CD4-positive, alpha-beta T cell treated with Interleukin-6 for 4 hours (primary cell): Measurements from ENCODE around the gene ATG9B.

Experiments used
- DNase-seq: peaks from one replicate; pipeline ENCODE4 v3.0.0-alpha.2; 2020; ENCODE audit warnings: mixed read lengths

ATG9B gene

DNA sequence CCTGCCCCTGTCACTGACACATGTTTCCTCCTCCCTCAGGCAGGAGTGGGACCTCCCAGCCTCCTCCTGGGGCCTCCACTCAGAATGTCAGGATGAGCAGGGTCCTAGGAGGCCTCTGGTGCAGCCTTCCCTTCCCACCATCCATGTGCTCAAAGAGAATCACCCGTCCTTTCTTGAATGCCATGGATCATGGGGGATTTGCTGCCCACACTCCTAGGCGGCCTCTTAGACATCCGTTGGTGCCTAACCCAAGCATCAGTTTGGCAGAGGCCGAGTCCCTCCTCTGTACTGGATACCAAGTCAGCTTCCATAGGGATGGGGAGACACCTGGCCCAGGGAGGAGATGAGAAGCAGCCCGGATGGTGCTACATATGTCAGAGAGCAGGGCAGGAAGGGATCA lies 26.5 kb downstream of the ATG9B start:
- DNase-seq = no peak

GRCh38 chr7:150997075-150997511 lies 27.2 kb downstream of the ATG9B start:
- DNase-seq = no peak

- no peak for DNase-seq
These were observed 27.8 kb downstream of the ATG9B start for GRCh38 chr7:150996376-150997074.

GRCh38 chr7:150994838-150995510 lies 29.3 kb downstream of the ATG9B start:
- no peak for DNase-seq

DNA sequence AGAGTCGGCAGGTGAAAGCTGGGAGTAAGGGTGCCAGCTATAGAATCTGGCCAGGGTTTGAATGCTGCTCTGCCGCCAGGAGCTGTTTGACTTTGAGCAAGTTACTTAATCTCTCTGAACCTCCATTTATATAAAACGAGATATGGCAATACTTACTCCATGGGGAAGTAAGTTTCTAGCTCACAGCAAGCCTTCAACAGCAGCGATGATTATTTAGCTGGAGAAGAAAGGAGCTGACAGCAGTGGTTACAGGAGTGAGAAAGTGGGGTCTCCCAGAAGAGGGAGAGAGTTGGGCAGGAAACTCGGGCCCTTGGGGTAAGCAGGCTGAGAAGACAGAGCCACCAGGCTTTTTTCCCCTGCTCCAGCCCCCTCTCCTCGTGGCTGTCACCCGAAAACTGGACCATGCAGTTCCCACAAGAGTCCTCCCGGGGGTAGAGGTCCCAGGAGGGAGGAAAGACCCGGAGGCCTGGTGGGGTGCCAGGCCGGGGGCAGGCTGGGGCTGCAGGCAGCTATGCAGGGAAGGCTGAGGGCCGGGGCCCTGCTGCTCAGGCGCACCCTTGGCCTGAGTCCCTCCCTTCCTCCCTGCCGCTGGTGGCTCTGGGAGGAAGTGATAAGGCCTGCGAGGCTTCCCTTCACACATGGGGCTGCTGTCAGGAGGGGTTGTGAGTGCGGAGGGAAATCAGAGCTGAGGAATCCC lies 30.0 kb downstream of the ATG9B start:
- peak; percentile 59 for DNase-seq

DNA sequence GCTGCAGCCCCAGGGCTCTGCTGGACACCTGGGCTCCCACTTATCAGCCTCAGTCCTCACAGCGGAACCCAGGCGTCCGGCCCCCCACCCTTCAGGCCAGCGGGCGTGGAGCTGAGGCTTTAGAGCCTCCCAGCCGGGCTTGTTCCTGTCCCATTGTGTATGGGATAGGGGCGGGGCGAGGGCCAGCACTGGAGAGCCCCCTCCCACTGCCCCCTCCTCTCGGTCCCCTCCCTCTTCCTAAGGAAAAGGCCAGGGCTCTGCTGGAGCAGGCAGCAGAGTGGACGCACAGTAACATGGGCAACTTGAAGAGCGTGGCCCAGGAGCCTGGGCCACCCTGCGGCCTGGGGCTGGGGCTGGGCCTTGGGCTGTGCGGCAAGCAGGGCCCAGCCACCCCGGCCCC lies 30.8 kb downstream of the ATG9B start:
- DNase-seq = no peak

- peak; percentile 26 for DNase-seq
These were observed 31.4 kb downstream of the ATG9B start for GRCh38 chr7:150992833-150993302.

GRCh38 chr7:150992051-150992640 lies 32.1 kb downstream of the ATG9B start:
- DNase-seq = no peak

GRCh38 chr7:150990416-150991186 lies 33.7 kb downstream of the ATG9B start, which contains the start of gene NOS3:
Gene NOS3 (plus strand): TSS chr7:150991017. CDS start chr7:150993804, 2,787 bp downstream.
- DNase-seq = no peak

DNA sequence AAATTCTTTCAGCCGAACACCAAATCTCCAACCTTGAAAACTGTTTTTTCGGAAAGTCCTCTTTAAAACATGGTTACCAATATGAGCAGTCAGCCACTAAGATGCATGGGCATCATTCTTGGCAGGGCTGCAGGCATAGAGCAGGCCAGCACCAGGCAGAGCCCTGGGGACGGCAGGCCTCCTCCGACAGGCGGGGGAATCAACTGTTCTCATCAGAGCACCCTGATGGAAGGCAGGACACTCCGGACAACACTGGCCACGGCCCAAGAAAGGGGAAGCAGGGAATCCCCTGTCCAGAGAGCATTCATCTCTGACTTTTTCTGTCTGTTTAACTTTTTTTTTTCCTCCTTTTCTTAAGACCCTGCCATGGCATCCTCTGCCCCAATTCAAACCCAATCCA lies 34.8 kb downstream of the ATG9B start:
- no peak for DNase-seq

DNA sequence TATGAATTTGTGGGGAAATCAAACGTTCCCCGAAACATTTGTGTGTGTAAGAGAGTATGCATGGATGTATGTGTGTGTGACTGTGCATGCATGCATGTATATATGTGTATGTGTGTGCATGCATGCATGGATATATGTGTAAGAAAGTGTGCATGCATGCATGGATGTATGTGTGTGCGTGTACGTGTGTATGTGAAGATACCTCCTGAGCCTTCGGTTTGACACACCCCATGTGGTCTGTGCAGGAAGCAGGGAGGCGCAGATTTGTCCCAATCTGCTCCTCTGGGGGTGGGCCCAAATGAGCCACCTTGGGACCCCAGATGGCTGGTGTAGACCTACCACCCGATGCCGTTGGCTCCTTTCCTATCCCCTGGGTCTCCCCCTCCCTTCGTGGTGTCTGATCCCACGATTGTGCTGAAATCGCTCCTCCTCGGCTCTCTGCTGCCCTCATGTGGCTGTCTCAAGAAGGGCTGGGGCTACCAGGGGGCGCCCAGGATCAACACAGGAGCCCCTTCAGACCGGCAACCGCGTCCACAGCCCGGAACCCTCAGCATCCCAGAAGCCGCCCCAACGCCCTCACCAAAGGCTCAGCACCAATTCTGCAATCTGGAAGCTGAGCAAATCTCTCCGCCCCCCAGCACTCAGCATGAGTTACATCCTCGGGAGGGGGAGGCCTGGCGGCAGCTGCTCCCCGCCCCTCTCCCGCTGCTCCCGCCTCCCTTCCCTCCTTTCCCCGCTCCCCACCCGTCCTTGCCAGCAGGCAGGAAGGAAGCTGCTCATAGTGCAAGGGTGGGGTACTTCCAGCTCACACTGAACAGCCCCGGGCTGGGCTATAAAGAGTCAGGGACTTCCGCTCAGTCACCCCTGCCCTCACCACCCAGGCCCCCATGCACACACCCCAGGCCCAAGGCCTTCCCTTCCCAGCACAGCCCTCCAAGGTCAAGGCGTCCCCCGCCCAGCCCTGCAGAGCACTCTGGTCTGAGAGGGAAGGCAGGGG lies 35.8 kb downstream of the ATG9B start:
- DNase-seq = peak; percentile 78

DNA sequence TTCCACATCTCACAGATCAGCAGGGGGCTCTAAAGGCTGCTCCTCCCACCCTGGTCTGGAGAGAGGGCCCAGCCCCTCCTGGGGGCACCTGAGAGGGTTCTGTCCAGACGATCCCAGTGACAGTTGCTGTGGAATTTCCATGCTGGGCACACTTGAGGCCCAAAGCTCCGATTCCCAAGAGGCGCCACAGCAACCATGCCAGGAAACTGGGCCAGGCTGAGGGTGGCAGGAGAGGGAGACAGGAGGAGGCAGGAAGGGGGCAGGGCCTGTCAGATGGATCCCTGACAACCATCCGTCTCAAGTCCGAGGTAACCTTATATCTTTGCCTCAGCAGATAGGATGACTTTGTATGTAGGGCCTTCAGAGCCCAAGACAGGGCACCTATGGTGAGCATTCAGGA lies 37.7 kb downstream of the ATG9B start:
- DNase-seq = no peak

DNA sequence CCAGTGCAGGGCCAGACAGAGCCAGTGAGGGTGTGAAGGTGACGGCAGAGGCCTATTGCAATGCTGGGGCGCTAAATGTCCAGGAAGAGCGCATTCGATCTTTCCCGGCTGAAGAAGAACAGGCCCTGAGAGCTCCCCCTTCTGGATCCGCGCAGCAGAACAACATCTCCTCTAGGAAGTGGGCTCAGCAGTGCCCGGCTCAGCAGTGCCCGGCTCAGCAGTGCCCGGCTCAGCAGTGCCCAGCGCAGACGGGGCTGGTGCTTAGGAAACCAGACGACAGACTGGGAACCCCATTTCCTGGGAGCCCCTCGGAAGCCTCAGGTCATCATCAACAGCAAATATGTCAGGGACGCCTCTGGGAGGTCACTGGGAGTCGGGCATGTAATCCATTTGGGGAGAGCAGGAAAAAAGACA lies 38.2 kb downstream of the ATG9B start:
- peak; percentile 74 for DNase-seq

DNA sequence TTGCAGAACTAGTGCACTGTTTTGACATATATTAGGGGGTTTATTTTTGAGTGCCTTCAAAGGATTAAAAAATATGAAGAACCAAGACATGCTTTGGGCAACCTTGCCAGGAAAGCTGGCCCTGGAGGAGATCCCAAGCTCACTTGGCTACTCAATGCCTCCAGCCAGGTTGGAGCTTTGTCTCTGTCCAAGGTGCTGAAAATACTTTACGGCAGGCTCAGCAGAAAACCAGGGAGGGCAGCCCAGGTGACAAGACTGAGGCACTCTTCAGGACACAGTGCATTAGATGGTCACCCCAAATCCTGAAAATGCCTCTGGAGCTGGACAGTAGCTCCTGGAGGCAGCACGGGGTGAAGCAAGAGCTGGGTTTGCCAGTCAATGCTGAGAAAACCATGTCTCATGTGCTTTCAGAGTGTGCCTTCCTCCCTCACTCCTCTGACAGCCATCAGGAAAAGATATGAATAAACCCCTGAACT lies 40.4 kb downstream of the ATG9B start:
- peak; percentile 49 for DNase-seq

DNA sequence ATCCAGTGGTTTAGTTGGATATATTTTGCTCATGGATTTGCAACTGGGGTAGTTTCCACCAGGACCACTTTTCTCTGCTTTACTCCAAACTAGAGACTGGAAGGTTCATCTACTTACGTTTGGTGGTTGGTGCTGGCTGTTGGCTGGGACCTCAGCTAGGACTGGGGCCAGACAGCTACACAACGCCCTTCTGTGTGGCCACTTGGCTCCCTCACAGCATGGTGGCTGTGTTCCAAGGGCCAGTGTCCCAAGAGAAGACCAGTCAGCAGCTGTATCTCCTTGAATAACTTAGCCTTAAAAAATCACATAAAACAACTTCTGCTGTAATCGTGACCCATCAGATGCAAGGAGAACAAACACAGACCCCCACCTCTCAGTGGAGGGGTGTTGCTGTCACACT lies 41.9 kb downstream of the ATG9B start:
- no peak for DNase-seq

DNA sequence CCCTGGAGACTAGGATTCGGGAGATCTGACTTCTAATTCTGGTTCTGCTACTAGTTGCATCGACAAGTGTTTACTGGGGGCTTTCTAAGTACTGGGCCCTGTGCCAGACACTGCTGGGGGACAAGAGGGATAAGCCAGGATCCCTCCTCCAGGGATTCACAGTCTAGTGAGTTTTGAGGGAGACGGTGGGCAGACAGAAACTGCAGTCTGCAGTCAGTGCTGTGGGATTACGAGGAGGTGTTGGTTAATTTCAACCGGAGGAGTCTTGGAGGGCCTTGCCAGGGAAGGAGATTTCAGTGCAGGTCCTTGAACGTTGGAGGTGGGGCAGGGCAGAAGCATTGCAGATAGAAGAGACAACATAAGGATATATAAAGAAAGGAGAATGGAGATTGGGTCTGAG lies 42.6 kb downstream of the ATG9B start:
- DNase-seq = no peak

- no peak for DNase-seq
These were observed 43.6 kb downstream of the ATG9B start for GRCh38 chr7:150980663-150981062.

DNA sequence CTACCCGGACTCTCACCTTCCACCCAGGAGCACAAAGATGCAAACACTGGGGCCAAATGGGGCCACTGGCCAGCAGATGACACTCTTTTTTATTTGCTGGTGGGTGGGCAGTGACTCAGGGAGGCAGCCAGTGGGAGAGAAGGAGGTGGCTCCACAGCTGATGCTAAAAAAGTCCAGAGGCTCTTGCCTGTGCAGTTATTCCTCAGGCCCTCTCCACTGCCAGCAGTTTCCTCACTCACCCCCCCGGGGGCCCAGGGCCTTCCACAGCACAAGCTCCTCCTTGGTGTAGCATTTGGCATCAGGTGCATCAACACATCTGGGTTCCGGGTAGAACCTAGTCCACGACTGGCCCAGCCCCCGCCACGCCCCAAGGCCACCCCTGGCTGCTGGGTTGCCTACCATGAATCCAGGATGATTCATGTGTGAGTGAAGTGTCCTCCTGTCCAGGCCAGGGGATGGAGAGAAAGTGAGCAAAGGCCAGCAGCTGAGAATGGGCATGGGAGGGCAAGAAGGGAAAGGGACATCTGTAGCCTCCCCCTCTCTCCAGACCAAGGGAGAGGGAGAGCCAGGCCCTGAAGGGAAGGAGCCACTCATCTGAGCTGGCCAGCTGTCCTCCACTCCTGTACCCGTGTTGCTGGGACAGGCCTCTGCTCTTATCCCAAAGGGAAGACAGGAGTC lies 44.4 kb downstream of the ATG9B start:
- no peak for DNase-seq

GRCh38 chr7:150978126-150978789 lies 46.0 kb downstream of the ATG9B start, which contains the start of gene KCNH2:
Gene KCNH2 (minus strand): TSS chr7:150978321. CDS start chr7:150977913, 408 bp downstream.
- DNase-seq = peak; percentile 65
